Measurements from ENCODE around the gene TLK1.

DNA sequence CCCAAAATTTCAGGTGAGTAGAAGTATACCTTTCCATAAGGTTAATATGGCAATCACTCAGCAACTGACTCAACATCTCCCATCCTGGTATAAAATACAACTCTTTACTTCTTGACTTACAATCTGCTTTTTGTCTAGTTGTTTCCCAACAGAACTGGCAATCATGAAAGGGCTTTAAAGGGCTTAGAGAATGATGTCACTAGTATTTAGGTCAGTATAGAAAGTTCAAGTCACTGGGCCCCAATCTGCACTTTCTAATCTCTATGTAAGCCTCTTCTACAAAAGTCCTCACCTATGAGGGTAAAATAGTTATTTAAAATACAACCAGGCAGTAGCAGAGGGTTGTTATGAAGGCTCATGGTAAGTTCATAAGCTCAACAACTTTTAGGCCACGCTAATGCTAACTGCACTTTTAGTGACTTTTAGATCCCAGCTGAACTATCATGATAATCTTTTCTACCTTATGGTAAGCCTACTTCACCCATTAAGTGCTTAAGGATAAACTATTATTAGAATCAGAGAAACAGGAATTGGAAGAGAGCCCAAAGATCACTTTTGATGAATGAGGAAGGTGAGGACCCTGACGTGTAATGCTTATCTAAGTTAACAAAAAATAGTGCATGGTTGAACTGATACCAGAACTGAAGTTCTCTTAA is 152.0 kb downstream of the TLK1 start:
- TF ChIP-seq CTCF (IDR thresholded peaks at IDR 0.05) (no peak), POLR2A (IDR thresholded peaks at IDR 0.05) (no peak)
